NB4 (cell line): ENCODE results near the gene MAIP1.

Source experiments
- POLR2A ChIP-seq: IDR thresholded peaks from 2 replicates; pipeline ENCODE4 v1.6.1; 2011; ENCODE audit warnings: mild to moderate bottlenecking; ENCODE audit not compliant: insufficient read length; ENCODE audit errors: extremely low read depth
- TF ChIP-seq, protein P1 (sequence below): IDR thresholded peaks from one replicate; pipeline ENCODE4 v1.5.1; 2012; ENCODE audit warnings: low read depth, low read length
- TF ChIP-seq, protein P2 (sequence below): IDR thresholded peaks from 2 replicates; pipeline ENCODE4 v1.6.1; 2011; ENCODE audit warnings: low read depth, low read length

DNA sequence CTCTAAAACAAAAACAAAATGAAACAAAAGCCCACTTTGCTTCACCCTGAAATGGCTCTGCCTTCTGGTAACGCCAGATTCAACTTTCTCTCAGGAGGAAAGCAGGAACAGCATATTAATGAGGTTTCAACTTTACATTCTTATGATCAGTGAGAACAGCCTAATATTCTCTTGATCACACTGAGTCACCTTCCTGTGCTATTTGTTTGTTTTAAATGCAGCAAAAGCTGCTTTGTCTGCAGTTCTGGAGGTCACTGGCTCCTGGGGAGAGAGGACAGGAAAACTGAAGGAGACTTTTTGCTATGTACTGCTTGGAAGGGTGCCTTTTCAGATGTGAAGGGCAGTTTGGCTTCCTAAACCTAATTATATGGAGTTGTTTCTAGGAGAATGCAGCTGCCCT is 48.1 kb downstream of the MAIP1 start:
- TF ChIP-seq, protein P1, sequence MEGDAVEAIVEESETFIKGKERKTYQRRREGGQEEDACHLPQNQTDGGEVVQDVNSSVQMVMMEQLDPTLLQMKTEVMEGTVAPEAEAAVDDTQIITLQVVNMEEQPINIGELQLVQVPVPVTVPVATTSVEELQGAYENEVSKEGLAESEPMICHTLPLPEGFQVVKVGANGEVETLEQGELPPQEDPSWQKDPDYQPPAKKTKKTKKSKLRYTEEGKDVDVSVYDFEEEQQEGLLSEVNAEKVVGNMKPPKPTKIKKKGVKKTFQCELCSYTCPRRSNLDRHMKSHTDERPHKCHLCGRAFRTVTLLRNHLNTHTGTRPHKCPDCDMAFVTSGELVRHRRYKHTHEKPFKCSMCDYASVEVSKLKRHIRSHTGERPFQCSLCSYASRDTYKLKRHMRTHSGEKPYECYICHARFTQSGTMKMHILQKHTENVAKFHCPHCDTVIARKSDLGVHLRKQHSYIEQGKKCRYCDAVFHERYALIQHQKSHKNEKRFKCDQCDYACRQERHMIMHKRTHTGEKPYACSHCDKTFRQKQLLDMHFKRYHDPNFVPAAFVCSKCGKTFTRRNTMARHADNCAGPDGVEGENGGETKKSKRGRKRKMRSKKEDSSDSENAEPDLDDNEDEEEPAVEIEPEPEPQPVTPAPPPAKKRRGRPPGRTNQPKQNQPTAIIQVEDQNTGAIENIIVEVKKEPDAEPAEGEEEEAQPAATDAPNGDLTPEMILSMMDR = no peak
- no peak for TF ChIP-seq POLR2A
- TF ChIP-seq, protein P2, sequence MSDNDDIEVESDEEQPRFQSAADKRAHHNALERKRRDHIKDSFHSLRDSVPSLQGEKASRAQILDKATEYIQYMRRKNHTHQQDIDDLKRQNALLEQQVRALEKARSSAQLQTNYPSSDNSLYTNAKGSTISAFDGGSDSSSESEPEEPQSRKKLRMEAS = no peak
